Endothelial cell of umbilical vein (primary cell): ENCODE data around the gene ALG12. TPM values are rescaled to one million over a fixed set of nuclear protein-coding genes. Genes with fewer than 3 reads are reported as not detected.

Source experiments
- BruUV-seq: library from RNA; stranded (reverse); fragments of 400-500 nt; replicated peaks from 2 replicates; lab custom pipeline; 2021; lab: Mats Ljungman, UMichigan
- CTCF ChIA-PET: fragments of 300-600, 350-600 bp; sonication (Branson Sonifier 250); formaldehyde crosslinking; loops from one replicate; lab custom pipeline; 2021; ENCODE audit warnings: antibody characterized with exemption, inconsistent platforms; lab: Charles Lee
- POLR2A ChIA-PET: fragments of 300-600, 350-600 bp; sonication (Branson Sonifier 250); formaldehyde crosslinking; loops from one replicate; lab custom pipeline; 2021; ENCODE audit warnings: antibody characterized with exemption, inconsistent platforms; lab: Charles Lee
- DNase-seq: peaks from one replicate; pipeline ENCODE4 v3.0.0-alpha.2; 2011; ENCODE audit warnings: low read depth, low spot score
- FAIRE-seq: peaks from 2 replicates; lab custom pipeline; 2011; peaks lifted over from hg19 to GRCh38; lab: Jason Lieb, UNC
- H2AFZ ChIP-seq: 2 replicates; pipeline ENCODE4 v1.6.0; 2012; ENCODE audit warnings: low read depth, low read length, control low read depth, inconsistent platforms
- H3K27ac ChIP-seq: 2 replicates; pipeline ENCODE4 v1.5.1; 2011; ENCODE audit warnings: low read depth, mild to moderate bottlenecking, control low read depth, low read length, moderate library complexity; ENCODE audit not compliant: insufficient read depth
- H3K27me3 ChIP-seq, 2 experiments: 2 replicates each; pipeline versions ENCODE4 v1.6.0 to v1.6.1; 2011; ENCODE audit warnings: low read length in 2 of 2, mixed read lengths in 1 of 2; ENCODE audit not compliant: control insufficient read depth in 2 of 2, insufficient read depth in 2 of 2
- H3K36me3 ChIP-seq, 2 experiments: 2 replicates in 1 of 2; 3 replicates in 1 of 2; pipeline ENCODE4 v1.5.1; 2011; ENCODE audit warnings: low read length in 2 of 2, mild to moderate bottlenecking in 1 of 2, moderate library complexity in 1 of 2; ENCODE audit not compliant: control insufficient read depth in 2 of 2, insufficient read depth in 2 of 2; ENCODE audit errors: extremely low read depth in 1 of 2
- H3K4me1 ChIP-seq: 3 replicates; pipeline ENCODE4 v1.5.1; 2011; ENCODE audit warnings: mild to moderate bottlenecking, low read length; ENCODE audit not compliant: control insufficient read depth, insufficient read depth; ENCODE audit errors: extremely low read depth
- H3K4me2 ChIP-seq: 2 replicates; pipeline ENCODE4 v1.6.1; 2011; ENCODE audit warnings: low read length, control low read depth, mixed read lengths; ENCODE audit not compliant: insufficient read depth
- H3K4me3 ChIP-seq, 3 experiments: fragments of 200-600 bp in 1 of 3; sonication (generic), shearing (Covaris generic) in 1 of 3; replicated peaks in 1 of 3; 2 replicates each; pipeline ENCODE4 v1.5.1; 2011 to 2016; ENCODE audit warnings: control low read depth in 3 of 3, low read length in 3 of 3, mild to moderate bottlenecking in 2 of 3, inconsistent platforms in 1 of 3, low read depth in 1 of 3, moderate library complexity in 1 of 3; ENCODE audit not compliant: insufficient read depth in 1 of 3
- H3K79me2 ChIP-seq: 2 replicates; pipeline ENCODE4 v1.6.0; 2012; ENCODE audit warnings: low read length, inconsistent platforms; ENCODE audit not compliant: control insufficient read depth, insufficient read depth
- H3K9ac ChIP-seq: replicated peaks from 2 replicates; pipeline ENCODE3; 2011; ENCODE audit warnings: low read length, control low read depth; ENCODE audit not compliant: insufficient read depth; ENCODE audit errors: extremely low read depth
- H3K9me1 ChIP-seq: replicated peaks from 3 replicates; pipeline ENCODE4 v1.6.0; 2011; ENCODE audit warnings: mild to moderate bottlenecking, low read length; ENCODE audit not compliant: control insufficient read depth, insufficient read depth; ENCODE audit errors: extremely low read depth
- H3K9me3 ChIP-seq: replicated peaks from 2 replicates; pipeline ENCODE4 v1.5.1; 2012; ENCODE audit warnings: low read length, inconsistent platforms; ENCODE audit not compliant: control insufficient read depth, insufficient read depth
- H4K20me1 ChIP-seq: replicated peaks from 2 replicates; pipeline ENCODE3; 2011; ENCODE audit warnings: mild to moderate bottlenecking, low read length; ENCODE audit not compliant: control insufficient read depth, insufficient read depth; ENCODE audit errors: extremely low read depth
- CTCF ChIP-seq, 2 donors: IDR thresholded peaks; 1 replicate in 1 of 2; 2 replicates in 1 of 2; pipeline ENCODE4 v1.5.1; 2011; ENCODE audit warnings: low read length in 2 of 2, mild to moderate bottlenecking in 2 of 2, moderate library complexity in 2 of 2, control low read depth in 1 of 2, inconsistent platforms in 1 of 2, low read depth in 1 of 2; ENCODE audit not compliant: insufficient read depth in 1 of 2; ENCODE audit errors: extremely low read depth in 1 of 2
- EZH2 ChIP-seq: IDR thresholded peaks from 2 replicates; pipeline ENCODE4 v1.6.1; 2012; ENCODE audit warnings: borderline replicate concordance, low read depth, mild to moderate bottlenecking, moderate library complexity, low read length, inconsistent platforms; ENCODE audit not compliant: severe bottlenecking
- FOS ChIP-seq: IDR thresholded peaks from 2 replicates; pipeline ENCODE4 v1.6.1; 2011; ENCODE audit warnings: mild to moderate bottlenecking, low read length, moderate library complexity, borderline replicate concordance; ENCODE audit not compliant: insufficient read depth
- GATA2 ChIP-seq: IDR thresholded peaks from 2 replicates; pipeline ENCODE4 v1.7.0; 2011; ENCODE audit warnings: low read depth, mild to moderate bottlenecking, moderate library complexity, mixed read lengths, low read length; ENCODE audit not compliant: insufficient read length, insufficient read depth
- JUN ChIP-seq: IDR thresholded peaks from 2 replicates; pipeline ENCODE4 v1.6.1; 2011; ENCODE audit warnings: borderline replicate concordance, low read depth; ENCODE audit not compliant: insufficient read length, insufficient read depth
- MAX ChIP-seq: IDR thresholded peaks from 2 replicates; pipeline ENCODE4 v1.6.1; 2011; ENCODE audit not compliant: insufficient read depth, insufficient read length
- MYC ChIP-seq: IDR thresholded peaks from one replicate; pipeline ENCODE4 v1.6.1; 2011; ENCODE audit warnings: mild to moderate bottlenecking, low read depth, low read length
- POLR2A ChIP-seq: IDR thresholded peaks from 2 replicates; pipeline ENCODE4 v1.6.1; 2012; ENCODE audit warnings: low read depth, mild to moderate bottlenecking, control low read depth, low read length
- POLR2AphosphoS5 ChIP-seq: IDR thresholded peaks from 2 replicates; pipeline ENCODE4 v1.6.1; 2012; ENCODE audit warnings: low read depth, mild to moderate bottlenecking, control low read depth, low read length, moderate library complexity; ENCODE audit not compliant: insufficient read depth
- dilution Hi-C: fragments of 300-500 bp; cut with MboI; formaldehyde crosslinking; loops from one replicate; pipeline ENCODE4 v1.15.0; 2019; ENCODE audit warnings: low sequenced_read_pairs; ENCODE audit not compliant: extremely low pct_ligation_motif_present
- intact Hi-C: fragments of 100-400 bp; cut with micrococcal nuclease; formaldehyde crosslinking; loops from one replicate; pipeline ENCODE4 v1.10.0; 2022
- polyA plus RNA-seq, 4 experiments: library from polyadenylated mRNA; depleted of rRNA in 3 of 4; stranded (reverse) in 3 of 4; unstranded in 1 of 4; fragments of >200 nt; gene quantifications; 2 replicates each; pipeline versions ENCODE4 v1.2.1 to v1.2.3, GENCODE V29; 2011 to 2012; ENCODE audit warnings: missing spikeins in 1 of 4
- total RNA-seq: library from RNA; stranded (reverse); gene quantifications from 2 replicates; pipeline ENCODE4 v1.2.3, GENCODE V29; 2021

The ALG12 gene
- total and polyA plus RNA-seq, 2 donors (not counting 3 experiments of a cell fraction or from before 2014, with no cell fraction given): 14.6 to 18.0 TPM

GRCh38 chr22:49878206-49878605, 40.0 kb downstream of the ALG12 start:
- Histone ChIP-seq H2AFZ (no peak overlapping the region), H3K4me3 (no peak overlapping the region), H3K27me3 (no peaks in the 10 kb centered on the region), H4K20me1 (no peaks in the 10 kb centered on the region), H3K4me1 (peaks cover 13% of the 10 kb centered on the region), H3K36me3 (no peaks in the 10 kb centered on the region), H3K9me3 (no peaks in the 10 kb centered on the region), H3K27ac (no peak overlapping the region), H3K4me2 (no peak overlapping the region), H3K79me2 (peaks cover 84% of the 10 kb centered on the region), H3K9me1 (no peaks in the 10 kb centered on the region), H3K9ac (no peak overlapping the region)
- ChIA-PET POLR2A (no interaction called here), CTCF (no interaction called here)
- no peak for DNase-seq
- FAIRE-seq: no peak
- intact Hi-C loops (no loop called here), dilution Hi-C loops (no loop called here)
- TF ChIP-seq MAX (no peak), POLR2AphosphoS5 (no peak), MYC (no peak), POLR2A (no peak), EZH2 (no peak)
- no TSS peak for BruUV-seq

- ChIA-PET POLR2A (no interaction called here), CTCF (no interaction called here)
- H3K9me1 ChIP-seq: no peaks in the 10 kb centered on the region
- FAIRE-seq (no peak), DNase-seq (no peak)
- H3K27me3 ChIP-seq: no peaks in the 10 kb centered on the region
- no peaks in the 10 kb centered on the region for H3K9me3 ChIP-seq
- dilution Hi-C loops: no loop called here
- H3K27ac ChIP-seq: no peak overlapping the region
- peaks cover 13% of the 10 kb centered on the region for H3K4me1 ChIP-seq
- H3K4me3 ChIP-seq: no peak overlapping the region
- no peak overlapping the region for H2AFZ ChIP-seq
- no peak overlapping the region for H3K9ac ChIP-seq
- H3K4me2 ChIP-seq: no peak overlapping the region
- peaks cover 83% of the 10 kb centered on the region for H3K79me2 ChIP-seq
- intact Hi-C loops: no loop called here
- BruUV-seq: no TSS peak
- TF ChIP-seq CTCF (IDR thresholded peaks at IDR 0.05; ENCODE audit: extremely low read depth in 1 of 2, insufficient read depth in 1 of 2, low read depth in 1 of 2, low read length in 2 of 2) (no peak), EZH2 (no peak), JUN (no peak), MYC (no peak), GATA2 (no peak), FOS (no peak), POLR2A (no peak), MAX (no peak), POLR2AphosphoS5 (no peak)
- H3K36me3 ChIP-seq: no peaks in the 10 kb centered on the region
- H4K20me1 ChIP-seq: no peaks in the 10 kb centered on the region
Observed at GRCh38 chr22:49877642-49878041, 40.6 kb downstream of the ALG12 start.
